ENCODE results near the gene FBLIM1.

The FBLIM1 gene

DNA sequence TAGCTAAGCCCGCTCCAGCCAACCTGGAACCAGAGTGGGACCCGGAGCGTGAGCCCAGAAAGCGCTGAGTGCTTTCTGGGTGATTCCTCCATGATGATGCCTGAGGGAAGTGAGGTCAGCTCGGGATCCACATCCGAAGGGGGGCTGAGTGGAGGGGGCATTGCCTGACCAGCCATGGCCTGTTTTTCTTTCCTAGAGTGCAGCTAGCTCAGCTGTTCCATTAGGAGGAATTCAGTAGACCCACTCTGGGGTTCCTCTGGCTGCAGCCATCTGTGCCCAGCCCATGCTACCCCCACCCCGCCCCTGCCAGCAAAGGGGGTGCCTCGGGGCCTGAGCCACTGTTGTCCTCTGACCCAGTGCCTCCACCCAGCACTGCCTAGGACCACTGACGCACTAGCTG, 32.1 kb upstream of the FBLIM1 start:
- in situ Hi-C loops (cut with MboI; ENCODE audit: low sequenced_read_pairs, unreplicated experiment): loop anchor here (25.0 kb wide), 1 partner anchor 389 kb away; no protein-coding TSS in a partner anchor
- TF ChIP-seq, protein P1, sequence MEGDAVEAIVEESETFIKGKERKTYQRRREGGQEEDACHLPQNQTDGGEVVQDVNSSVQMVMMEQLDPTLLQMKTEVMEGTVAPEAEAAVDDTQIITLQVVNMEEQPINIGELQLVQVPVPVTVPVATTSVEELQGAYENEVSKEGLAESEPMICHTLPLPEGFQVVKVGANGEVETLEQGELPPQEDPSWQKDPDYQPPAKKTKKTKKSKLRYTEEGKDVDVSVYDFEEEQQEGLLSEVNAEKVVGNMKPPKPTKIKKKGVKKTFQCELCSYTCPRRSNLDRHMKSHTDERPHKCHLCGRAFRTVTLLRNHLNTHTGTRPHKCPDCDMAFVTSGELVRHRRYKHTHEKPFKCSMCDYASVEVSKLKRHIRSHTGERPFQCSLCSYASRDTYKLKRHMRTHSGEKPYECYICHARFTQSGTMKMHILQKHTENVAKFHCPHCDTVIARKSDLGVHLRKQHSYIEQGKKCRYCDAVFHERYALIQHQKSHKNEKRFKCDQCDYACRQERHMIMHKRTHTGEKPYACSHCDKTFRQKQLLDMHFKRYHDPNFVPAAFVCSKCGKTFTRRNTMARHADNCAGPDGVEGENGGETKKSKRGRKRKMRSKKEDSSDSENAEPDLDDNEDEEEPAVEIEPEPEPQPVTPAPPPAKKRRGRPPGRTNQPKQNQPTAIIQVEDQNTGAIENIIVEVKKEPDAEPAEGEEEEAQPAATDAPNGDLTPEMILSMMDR (IDR thresholded peaks at IDR 0.05; ENCODE audit: borderline replicate concordance, control extremely low read depth, extremely low read depth, insufficient read depth, missing control alignments): no peak
- no peak for DNase-seq (ENCODE audit: low spot score)

DNA sequence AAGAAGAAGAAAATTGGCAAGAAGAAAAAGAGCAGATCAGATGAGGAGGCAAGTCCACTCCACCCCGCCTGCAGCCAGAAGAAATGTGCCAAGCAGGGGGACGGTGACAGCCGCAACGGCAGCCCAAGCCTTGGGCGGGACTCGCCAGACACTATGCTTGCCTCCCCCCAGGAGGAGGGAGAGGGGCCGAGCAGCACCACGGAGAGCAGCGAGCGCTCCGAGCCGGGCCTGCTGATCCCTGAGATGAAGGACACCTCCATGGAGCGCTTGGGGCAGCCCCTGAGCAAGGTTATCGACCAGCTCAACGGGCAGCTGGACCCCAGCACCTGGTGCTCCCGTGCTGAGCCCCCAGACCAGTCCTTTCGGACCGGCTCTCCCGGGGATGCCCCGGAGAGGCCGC, 31.6 kb upstream of the FBLIM1 start:
- DNase-seq (ENCODE audit: low spot score): no peak
- TF ChIP-seq, protein P1 (IDR thresholded peaks at IDR 0.05; ENCODE audit: borderline replicate concordance, control extremely low read depth, extremely low read depth, insufficient read depth, missing control alignments): no peak
- in situ Hi-C loops (cut with MboI; ENCODE audit: low sequenced_read_pairs, unreplicated experiment): loop anchor here (25.0 kb wide), 1 partner anchor 390 kb away; no protein-coding TSS in a partner anchor

DNA sequence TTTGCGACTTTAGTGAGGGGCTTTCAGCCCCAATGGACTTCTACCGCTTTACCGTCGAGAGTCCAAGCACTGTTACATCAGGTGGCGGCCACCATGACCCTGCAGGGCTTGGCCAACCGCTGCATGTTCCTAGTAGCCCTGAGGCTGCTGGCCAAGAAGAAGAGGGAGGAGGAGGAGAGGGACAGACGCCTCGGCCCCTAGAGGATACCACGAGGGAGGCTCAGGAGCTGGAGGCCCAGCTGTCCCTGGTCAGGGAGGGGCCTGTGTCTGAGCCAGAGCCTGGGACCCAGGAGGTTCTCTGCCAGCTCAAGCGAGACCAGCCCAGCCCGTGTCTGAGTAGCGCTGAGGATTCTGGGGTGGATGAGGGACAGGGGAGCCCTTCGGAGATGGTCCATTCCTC, 31.2 kb upstream of the FBLIM1 start:
- in situ Hi-C loops (cut with MboI; ENCODE audit: low sequenced_read_pairs, unreplicated experiment): loop anchor here (25.0 kb wide), 1 partner anchor 390 kb away; no protein-coding TSS in a partner anchor

DNA sequence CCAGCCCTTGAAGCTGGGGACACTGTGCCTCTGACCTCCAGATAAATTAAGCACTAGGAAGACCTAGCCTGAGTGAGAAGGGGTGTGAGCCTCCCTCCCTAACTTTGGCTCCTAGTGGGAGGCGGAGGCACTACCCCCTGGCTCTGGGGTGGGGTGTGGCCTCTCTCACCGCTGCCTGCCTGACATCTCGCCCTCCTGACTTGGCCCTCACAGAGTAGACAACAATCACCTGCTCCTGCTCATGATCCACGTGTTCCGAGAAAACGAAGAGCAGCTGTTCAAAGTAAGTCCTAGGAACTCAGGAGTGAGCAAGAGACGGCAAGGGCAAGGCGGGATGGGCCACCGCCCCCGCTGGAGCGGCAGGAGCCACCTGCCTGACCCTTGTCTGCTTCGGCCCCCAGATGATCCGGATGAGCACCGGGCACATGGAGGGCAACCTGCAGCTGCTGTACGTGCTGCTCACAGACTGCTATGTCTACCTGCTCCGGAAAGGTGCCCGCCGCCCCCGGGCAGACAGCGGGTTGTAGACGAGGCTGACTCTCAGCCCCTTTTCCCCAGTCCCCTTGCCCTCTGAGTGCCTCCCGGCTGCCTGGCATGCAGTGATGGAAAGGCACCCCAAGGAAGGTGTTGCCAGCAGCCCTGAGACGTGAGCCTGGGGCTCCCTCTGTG, 30.6 kb upstream of the FBLIM1 start:
- in situ Hi-C loops (cut with MboI; ENCODE audit: low sequenced_read_pairs, unreplicated experiment): loop anchor here (25.0 kb wide), 1 partner anchor 391 kb away; no protein-coding TSS in a partner anchor
- no peak for DNase-seq (ENCODE audit: low spot score)
- TF ChIP-seq, protein P1 (IDR thresholded peaks at IDR 0.05; ENCODE audit: borderline replicate concordance, control extremely low read depth, extremely low read depth, insufficient read depth, missing control alignments): no peak

More for the DNA sequence above, 31.2 kb upstream of the FBLIM1 start:
- TF ChIP-seq, protein P1 (IDR thresholded peaks at IDR 0.05; ENCODE audit: borderline replicate concordance, control extremely low read depth, extremely low read depth, insufficient read depth, missing control alignments): no peak
- no peak for DNase-seq (ENCODE audit: low spot score)

DNA sequence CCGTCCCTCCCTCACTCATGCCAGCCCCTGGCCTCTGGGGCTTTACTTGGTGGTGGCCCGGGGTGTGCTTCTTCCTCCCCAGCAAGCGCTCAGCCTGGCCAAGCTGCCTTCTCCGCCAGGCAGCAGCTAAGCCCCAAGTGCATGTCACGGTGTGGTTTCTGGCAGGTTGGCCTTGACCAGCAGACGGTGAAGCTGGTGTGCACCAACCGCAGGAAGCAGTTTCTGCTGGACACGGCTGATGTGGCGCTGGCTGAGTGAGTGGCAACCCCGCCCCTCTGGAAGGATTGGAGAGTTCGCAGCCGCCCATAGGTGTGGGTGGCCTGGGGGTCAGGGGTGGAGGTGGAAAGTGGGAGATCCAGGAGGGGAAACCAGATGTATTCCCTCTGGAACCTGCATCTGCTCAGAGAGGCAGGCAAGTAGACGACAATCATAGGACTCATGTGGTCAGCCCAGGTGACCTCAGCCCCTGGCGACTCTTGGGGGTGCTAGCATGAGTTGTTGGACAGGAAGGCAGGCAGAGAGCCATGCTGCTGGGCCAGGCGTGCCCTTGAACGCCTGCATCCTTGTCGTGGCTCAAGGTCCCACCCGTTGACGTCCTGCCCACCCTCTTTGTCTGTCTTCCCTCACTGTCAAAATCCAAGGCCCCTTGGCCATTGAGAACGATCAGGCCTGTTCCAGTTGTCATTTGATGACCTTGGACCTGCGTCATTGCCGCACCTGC, 29.5 kb upstream of the FBLIM1 start:
- TF ChIP-seq, protein P1 (IDR thresholded peaks at IDR 0.05; ENCODE audit: borderline replicate concordance, control extremely low read depth, extremely low read depth, insufficient read depth, missing control alignments): no peak

DNA sequence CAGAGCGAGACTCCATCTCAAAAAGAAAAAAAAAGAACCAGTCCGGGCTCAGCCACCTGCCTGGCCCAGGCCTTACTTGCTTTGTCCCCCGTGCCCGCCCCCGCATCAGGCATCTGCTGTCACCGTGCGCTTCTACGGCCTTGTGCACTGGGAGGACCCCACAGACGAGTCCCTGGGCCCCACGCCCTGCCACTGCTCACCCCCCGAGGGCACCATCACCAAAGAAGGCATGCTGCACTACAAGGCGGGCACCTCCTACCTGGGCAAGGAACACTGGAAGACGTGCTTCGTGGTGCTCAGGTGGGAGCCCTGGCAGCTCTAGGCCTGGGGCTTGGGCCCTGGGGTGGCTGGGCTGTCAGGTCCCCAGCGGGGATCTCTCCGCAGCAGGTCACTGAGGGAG, 28.2 kb upstream of the FBLIM1 start:
- DNase-seq (ENCODE audit: low spot score): no peak
- in situ Hi-C loops (cut with MboI; ENCODE audit: low sequenced_read_pairs, unreplicated experiment): loop anchor here (25.0 kb wide), 1 partner anchor 393 kb away; no protein-coding TSS in a partner anchor
- TF ChIP-seq, protein P1 (IDR thresholded peaks at IDR 0.05; ENCODE audit: borderline replicate concordance, control extremely low read depth, extremely low read depth, insufficient read depth, missing control alignments): no peak

More for the DNA sequence above, 29.5 kb upstream of the FBLIM1 start:
- no peak for DNase-seq (ENCODE audit: low spot score)
- in situ Hi-C loops (cut with MboI; ENCODE audit: low sequenced_read_pairs, unreplicated experiment): loop anchor here (25.0 kb wide), 1 partner anchor 392 kb away; no protein-coding TSS in a partner anchor
